Adrenal gland (tissue), 19 donors: Measurements from ENCODE around the gene LNPEP. TPM values are rescaled to one million over a fixed set of nuclear protein-coding genes. Genes with fewer than 3 reads are reported as not detected.

Experiments
- DNase-seq, 7 donors: peaks; one replicate each; pipeline ENCODE4 v3.0.0-alpha.2; 2019 to 2020
- H3K27ac ChIP-seq, 5 donors: fragments of 200-600 bp; sonication (generic) in 4 of 5; 1 replicate in 3 of 5; 2 replicates in 2 of 5; pipeline versions ENCODE4 v1.5.1 to v1.8.0; 2016 to 2020; ENCODE audit warnings: mild to moderate bottlenecking in 1 of 5
- H3K27me3 ChIP-seq: fragments of 200-600 bp; 2 replicates; pipeline ENCODE4 v1.8.0; 2021
- H3K36me3 ChIP-seq, 2 donors: fragments of 200-600 bp; replicated peaks in 1 of 2; 1 replicate in 1 of 2; 2 replicates in 1 of 2; pipeline versions ENCODE4 v1.5.1 to v1.8.0; 2018 to 2022
- H3K4me1 ChIP-seq, 2 donors: fragments of 200-600 bp; replicated peaks in 1 of 2; 1 replicate in 1 of 2; 2 replicates in 1 of 2; pipeline versions ENCODE4 v1.5.1 to v1.8.0; 2018 to 2021
- H3K4me3 ChIP-seq, 4 donors: fragments of 200-600 bp; sonication (generic) in 3 of 4; one replicate each; pipeline ENCODE4 v1.5.1; 2016 to 2018
- H3K9me3 ChIP-seq, 3 donors: fragments of 200-600 bp; sonication (generic) in 1 of 3; replicated peaks in 1 of 3; 1 replicate in 2 of 3; 2 replicates in 1 of 3; pipeline versions ENCODE4 v1.5.1 to v1.8.0; 2016 to 2021
- CTCF ChIP-seq, 6 experiments: fragments of 450-650 bp in 4 of 6; fragments of 200-600 bp in 2 of 6; sonication (generic) in 1 of 6; IDR thresholded peaks; 1 replicate in 5 of 6; 2 replicates in 1 of 6; pipeline versions ENCODE4 v1.5.1 to v1.8.0; 2016 to 2021; ENCODE audit warnings: antibody characterized with exemption in 6 of 6, mild to moderate bottlenecking in 2 of 6, moderate library complexity in 1 of 6
- POLR2A ChIP-seq, 2 donors: fragments of 450-650 bp; IDR thresholded peaks; one replicate each; pipeline ENCODE4 v1.6.1; 2017; ENCODE audit warnings: antibody characterized with exemption in 2 of 2, mild to moderate bottlenecking in 2 of 2, moderate library complexity in 1 of 2
- WGBS, 4 donors: extraction: QIAGEN DNeasy Blood & Tissue Kit in 2 of 4; methylation state at CpG; one replicate each; pipeline versions ENCODE4 v1.1.5 to v1.1.7; 2013 to 2017; 5-methylcytosine and 5-hydroxymethylcytosine counted together
- intact Hi-C, 2 donors: fragments of 100-400 bp; cut with DNase I; formaldehyde crosslinking; loops; one replicate each; pipeline versions ENCODE4 v1.14.1 to v1.15.0; 2022 to 2023
- long read RNA-seq, 10 donors: library from polyadenylated mRNA in 3 of 10; unstranded in 2 of 10; stranded (forward) in 1 of 10; transcript quantifications; one replicate each; pipeline ENCODE4 v2.0.0 and lab custom pipeline, GENCODE V29; 2021 to 2026
- polyA plus RNA-seq, 3 donors: library from polyadenylated mRNA; stranded (reverse); fragments of 200-250 nt in 2 of 3; fragments of 350-450 nt in 1 of 3; fragmentation: Illumina TruSeq in 1 of 3; extraction: RNeasy Lipid Tissue Mini Kit (QIAGEN cat#74804) in 1 of 3; gene quantifications; one replicate each; pipeline ENCODE4 v1.2.3, GENCODE V29; 2013 to 2014
- total RNA-seq, 9 donors: library from RNA; depleted of rRNA in 4 of 9; stranded (reverse); fragments of >200 nt in 4 of 9; fragments of 120-200 nt in 1 of 9; fragmentation: NEBNext Ultra II Directional in 1 of 9; extraction: Animal tissue kit (Norgen Biotek cat#: 25700) in 1 of 9; gene quantifications; one replicate each; pipeline versions ENCODE4 v1.1.0 to v1.2.4, GENCODE V29; 2013 to 2023
- donor health status: healthy with polysubstance abuse.
- donor health status: Bipolar disorder and iron deficiency.
- donor health status: DM: yes; HTN: yes; CAD: no.
- donor health status: DM: no; HTN: no; CAD: no.
- donor health status: DM: no; HTN: no; CAD: no.
- donor health status: DM: yes; HTN: yes; CAD: no.

Gene LNPEP
- total RNA-seq (10 to 100 TPM; 13.1 to 35.4 (median 23.1) TPM), polyA plus RNA-seq (1 to 10 TPM; 2.3 to 9.8 (median 3.2) TPM)
- long read RNA-seq, donor 1, result 0 reads
- long read RNA-seq, donor 2, result 0 reads
- long read RNA-seq, donor 3, full-length matches to known transcripts, result 2 of 2 reads
- long read RNA-seq, donor 3, partial matches to known transcripts, result 0 of 2 reads
- long read RNA-seq, donor 3, other reads (novel, unspliced or antisense), result 0 of 2 reads
- long read RNA-seq, donor 4, full-length matches to known transcripts, result 1 of 3 reads
- long read RNA-seq, donor 4, partial matches to known transcripts, result 2 of 3 reads
- long read RNA-seq, donor 4, other reads (novel, unspliced or antisense), result 0 of 3 reads
- long read RNA-seq, donor 5, full-length matches to known transcripts, result 2 of 4 reads
- long read RNA-seq, donor 5, partial matches to known transcripts, result 1 of 4 reads
- long read RNA-seq, donor 5, other reads (novel, unspliced or antisense), result 1 of 4 reads
- long read RNA-seq, donor 6, partial matches to known transcripts, result 1 of 8 reads
- long read RNA-seq, donor 6, other reads (novel, unspliced or antisense), result 7 of 8 reads
- long read RNA-seq, donor 7, result 0 reads
- long read RNA-seq, donor 8, result 0 reads
- long read RNA-seq, donor 9, result 0 reads
- long read RNA-seq, donor 10, result 0 reads

GRCh38 chr5:96935559-96936430 lies at the start of gene LNPEP:
LNPEP (plus strand) TSS chr5:96936080; CDS start chr5:96936156, 76 bp downstream.
- no peaks in the 10 kb centered on the region for H3K27me3 ChIP-seq
- H3K36me3 ChIP-seq, result no peaks in the 10 kb centered on the region
- no peaks in the 10 kb centered on the region for H3K9me3 ChIP-seq
- TF ChIP-seq POLR2A (IDR thresholded peaks at IDR 0.05), result peak; percentile 92 to 95
- TF ChIP-seq CTCF (IDR thresholded peaks at IDR 0.05), result peak in 1 of 6 experiments; percentile 48
- H3K4me3 ChIP-seq, result peak within 1 kb of the TSS; percentile 72 to 89 (median 86)
- WGBS, 4 donors, result 0% methylated on average over 16 to 79 of the region's 79 CpGs
- intact Hi-C loops, result loop anchor here (10.0 kb wide), 2 partner anchors 59 to 61 kb away; partner anchors contain the start of gene ERAP2 (in 1 of the 2)
- peaks cover 23 to 50% of the 10 kb centered on the region in 2 donors for H3K4me1 ChIP-seq
- DNase-seq, result peak; percentile 96 to 98 (median 97)
- H3K27ac ChIP-seq, result peak within 1 kb of the TSS; percentile 87 to 96 (median 91)

- H3K27ac ChIP-seq, result no peak overlapping the region
- H3K4me1 ChIP-seq, result no peaks in the 10 kb centered on the region
- intact Hi-C loops, result no loop called here
- H3K4me3 ChIP-seq, result no peak overlapping the region
- H3K36me3 ChIP-seq, result peaks cover 0 to 21% of the 10 kb centered on the region in 2 donors
- no peaks in the 10 kb centered on the region for H3K9me3 ChIP-seq
- TF ChIP-seq CTCF (IDR thresholded peaks at IDR 0.05), result no peak
- TF ChIP-seq POLR2A (IDR thresholded peaks at IDR 0.05), result no peak
- 80 to 95% (median 94%) methylated on average over 4 of the region's 4 CpGs for WGBS, 4 donors
- no peak for DNase-seq
- no peaks in the 10 kb centered on the region for H3K27me3 ChIP-seq
Observed at GRCh38 chr5:96893342-96893741, 42.5 kb upstream of the LNPEP start.

GRCh38 chr5:96896276-96896675 lies 39.6 kb upstream of the LNPEP start:
- TF ChIP-seq CTCF (IDR thresholded peaks at IDR 0.05) (no peak), POLR2A (IDR thresholded peaks at IDR 0.05) (no peak)
- Histone ChIP-seq H3K9me3 (no peaks in the 10 kb centered on the region), H3K4me3 (no peak overlapping the region), H3K4me1 (no peaks in the 10 kb centered on the region), H3K27ac (peak overlapping the region in 1 of 5 donors; percentile 2), H3K36me3 (peaks cover 0 to 14% of the 10 kb centered on the region in 2 donors), H3K27me3 (no peaks in the 10 kb centered on the region)
- intact Hi-C loops, result no loop called here
- 72 to 82% (median 80%) methylated on average over 4 of the region's 4 CpGs for WGBS, 4 donors
- DNase-seq, result no peak
